ENCODE measurements around the gene SNAP25.

The SNAP25 gene

GRCh38 chr20:10253780-10254179 lies 35.1 kb downstream of the SNAP25 start:
- DNase-seq (ENCODE audit: low spot score) = no peak
- TF ChIP-seq, protein P1, sequence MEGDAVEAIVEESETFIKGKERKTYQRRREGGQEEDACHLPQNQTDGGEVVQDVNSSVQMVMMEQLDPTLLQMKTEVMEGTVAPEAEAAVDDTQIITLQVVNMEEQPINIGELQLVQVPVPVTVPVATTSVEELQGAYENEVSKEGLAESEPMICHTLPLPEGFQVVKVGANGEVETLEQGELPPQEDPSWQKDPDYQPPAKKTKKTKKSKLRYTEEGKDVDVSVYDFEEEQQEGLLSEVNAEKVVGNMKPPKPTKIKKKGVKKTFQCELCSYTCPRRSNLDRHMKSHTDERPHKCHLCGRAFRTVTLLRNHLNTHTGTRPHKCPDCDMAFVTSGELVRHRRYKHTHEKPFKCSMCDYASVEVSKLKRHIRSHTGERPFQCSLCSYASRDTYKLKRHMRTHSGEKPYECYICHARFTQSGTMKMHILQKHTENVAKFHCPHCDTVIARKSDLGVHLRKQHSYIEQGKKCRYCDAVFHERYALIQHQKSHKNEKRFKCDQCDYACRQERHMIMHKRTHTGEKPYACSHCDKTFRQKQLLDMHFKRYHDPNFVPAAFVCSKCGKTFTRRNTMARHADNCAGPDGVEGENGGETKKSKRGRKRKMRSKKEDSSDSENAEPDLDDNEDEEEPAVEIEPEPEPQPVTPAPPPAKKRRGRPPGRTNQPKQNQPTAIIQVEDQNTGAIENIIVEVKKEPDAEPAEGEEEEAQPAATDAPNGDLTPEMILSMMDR (IDR thresholded peaks at IDR 0.05; ENCODE audit: borderline replicate concordance, control extremely low read depth, extremely low read depth, insufficient read depth, missing control alignments) = no peak

DNA sequence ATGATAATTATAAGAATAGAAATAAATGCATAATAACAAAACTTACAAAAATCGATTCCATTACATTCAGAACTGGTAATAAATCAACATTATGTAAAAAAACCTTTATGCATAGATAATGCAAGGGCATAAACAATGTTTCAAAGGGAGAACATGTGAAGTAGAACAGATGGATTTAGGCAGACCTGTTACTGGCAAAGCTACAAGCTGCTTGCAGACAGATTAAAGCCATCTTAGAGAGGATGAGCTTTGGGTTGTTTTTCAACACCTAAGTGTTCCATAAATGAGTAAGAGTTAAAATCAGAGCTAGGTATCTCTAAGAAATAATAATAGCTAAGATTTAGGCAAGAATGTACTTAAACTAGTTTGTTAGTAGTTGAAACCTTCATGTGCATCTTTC lies 37.2 kb downstream of the SNAP25 start:
- DNase-seq (ENCODE audit: low spot score) = no peak
- TF ChIP-seq, protein P1 (IDR thresholded peaks at IDR 0.05; ENCODE audit: borderline replicate concordance, control extremely low read depth, extremely low read depth, insufficient read depth, missing control alignments) = no peak
- in situ Hi-C loops (cut with MboI; ENCODE audit: low sequenced_read_pairs, unreplicated experiment) = no loop called here

More at GRCh38 chr20:10253780-10254179, 35.1 kb downstream of the SNAP25 start:
- in situ Hi-C loops (cut with MboI; ENCODE audit: low sequenced_read_pairs, unreplicated experiment) = no loop called here

GRCh38 chr20:10259166-10259565 lies 40.5 kb downstream of the SNAP25 start:
- in situ Hi-C loops (cut with MboI; ENCODE audit: low sequenced_read_pairs, unreplicated experiment) = no loop called here
- TF ChIP-seq, protein P1 (IDR thresholded peaks at IDR 0.05; ENCODE audit: borderline replicate concordance, control extremely low read depth, extremely low read depth, insufficient read depth, missing control alignments) = no peak
- DNase-seq (ENCODE audit: low spot score) = no peak

DNA sequence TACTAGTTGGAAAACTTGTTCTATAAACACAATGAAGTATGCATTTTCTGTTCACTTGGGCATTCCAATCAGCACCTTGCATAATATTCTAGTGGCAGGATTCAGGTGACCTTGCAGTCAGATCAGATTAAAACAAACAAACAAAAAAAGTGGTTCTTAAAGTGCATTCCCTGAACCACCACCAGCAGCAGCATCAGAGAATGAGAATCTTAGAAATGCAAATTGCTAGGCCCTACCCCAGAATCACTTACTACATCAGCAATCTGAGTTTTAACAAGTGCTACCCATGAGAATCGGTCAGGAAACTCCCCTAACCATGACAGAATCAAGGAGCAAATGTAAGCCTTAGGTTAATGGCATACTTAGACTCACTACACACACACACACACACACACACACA lies 41.7 kb downstream of the SNAP25 start:
- TF ChIP-seq, protein P1 (IDR thresholded peaks at IDR 0.05; ENCODE audit: borderline replicate concordance, control extremely low read depth, extremely low read depth, insufficient read depth, missing control alignments) = no peak
- no peak for DNase-seq (ENCODE audit: low spot score)
- in situ Hi-C loops (cut with MboI; ENCODE audit: low sequenced_read_pairs, unreplicated experiment) = no loop called here

DNA sequence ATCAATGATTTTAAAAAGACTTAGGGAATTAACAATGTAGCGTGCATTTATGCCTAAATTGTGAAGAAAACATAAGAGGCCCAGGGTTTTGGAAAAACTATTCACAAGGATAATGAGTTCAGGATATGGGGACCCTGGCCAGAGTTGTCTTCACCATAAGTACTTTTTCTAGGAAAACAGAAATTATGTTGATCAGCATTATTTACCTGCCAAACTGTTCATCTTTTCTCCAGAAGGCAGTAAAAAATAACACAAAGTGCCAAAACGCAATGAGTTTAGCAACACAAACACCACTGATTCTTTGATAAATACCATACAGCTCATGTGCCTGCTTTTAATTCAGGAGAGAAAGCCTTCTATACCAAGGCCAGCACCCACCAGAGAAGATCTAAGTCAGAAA lies 43.1 kb downstream of the SNAP25 start:
- no peak for DNase-seq (ENCODE audit: low spot score)
- TF ChIP-seq, protein P1 (IDR thresholded peaks at IDR 0.05; ENCODE audit: borderline replicate concordance, control extremely low read depth, extremely low read depth, insufficient read depth, missing control alignments) = no peak
- in situ Hi-C loops (cut with MboI; ENCODE audit: low sequenced_read_pairs, unreplicated experiment) = no loop called here

- TF ChIP-seq, protein P1 (IDR thresholded peaks at IDR 0.05; ENCODE audit: borderline replicate concordance, control extremely low read depth, extremely low read depth, insufficient read depth, missing control alignments) = no peak
- DNase-seq (ENCODE audit: low spot score) = no peak
- in situ Hi-C loops (cut with MboI; ENCODE audit: low sequenced_read_pairs, unreplicated experiment) = no loop called here
These were observed 44.9 kb downstream of the SNAP25 start for GRCh38 chr20:10263385-10264165.

Measured in GM13976 (cell line).